HCT116 (cell line): Measurements from ENCODE around the gene CD72. TPM values are rescaled to one million over a fixed set of nuclear protein-coding genes. Genes with fewer than 3 reads are reported as not detected.

Source experiments
- ATAC-seq: fragments of 200-7000 bp; cut with Tn5 transposase; 2 replicates; pipeline ENCODE4 v1.9.1; 2020; ENCODE audit warnings: mild to moderate bottlenecking, moderate library complexity
- BruUV-seq: library from RNA; stranded (reverse); fragments of 400-500 nt; replicated peaks from 2 replicates; lab custom pipeline; 2021; lab: Mats Ljungman, UMichigan
- CTCF ChIA-PET: fragments of 300-600 bp; sonication (Branson Sonifier 250); formaldehyde crosslinking; loops from one replicate; lab custom pipeline; 2021; ENCODE audit warnings: antibody characterized with exemption; lab: Charles Lee
- POLR2A ChIA-PET: fragments of 300-600, 350-600 bp; sonication (Branson Sonifier 250); formaldehyde crosslinking; loops from one replicate; lab custom pipeline; 2021; ENCODE audit warnings: antibody characterized with exemption; lab: Charles Lee
- RAD21 ChIA-PET, 2 experiments: fragments of 300-600 bp; sonication (Branson Sonifier 250); formaldehyde crosslinking; loops; one replicate each; lab custom pipeline; 2023; ENCODE audit warnings: low total read pairs in 2 of 2; ENCODE audit not compliant: uncharacterized antibody in 2 of 2, unreplicated experiment in 2 of 2, low non-redundant PET in 1 of 2; lab: Charles Lee
- DNase-seq: peaks from one replicate; pipeline ENCODE4 v3.0.0-alpha.2; 2010; ENCODE audit warnings: low read depth, low spot score
- H2AFZ ChIP-seq: fragments of 200-600 bp; shearing (Covaris generic), sonication (generic); 2 replicates; pipeline ENCODE4 v1.6.1; 2017; ENCODE audit warnings: low read depth, mixed run types, mixed read lengths, antibody characterized with exemption, low read length; ENCODE audit not compliant: poor library complexity, severe bottlenecking
- H3K27ac ChIP-seq: 2 replicates; pipeline ENCODE4 v1.5.1; 2012; ENCODE audit warnings: low read depth, low read length
- H3K27me3 ChIP-seq: fragments of 200-600 bp; sonication (generic); 2 replicates; pipeline ENCODE4 v1.6.1; 2016; ENCODE audit warnings: mixed run types, low read length, mixed read lengths; ENCODE audit not compliant: insufficient read depth
- H3K36me3 ChIP-seq, 2 experiments: fragments of 200-500 bp in 1 of 2; fragments of 200-600 bp in 1 of 2; sonication (Bioruptor generic) in 1 of 2; sonication (generic) in 1 of 2; 2 replicates each; pipeline versions ENCODE4 v1.5.1 to v1.6.1; 2014 to 2016; ENCODE audit warnings: low read length in 2 of 2, inconsistent platforms in 1 of 2, mixed read lengths in 1 of 2, mixed run types in 1 of 2; ENCODE audit not compliant: insufficient read depth in 2 of 2, control insufficient read depth in 1 of 2
- H3K4me1 ChIP-seq, 2 experiments: fragments of 200-600 bp in 1 of 2; sonication (generic) in 1 of 2; 2 replicates each; pipeline versions ENCODE4 v1.5.1 to v1.6.1; 2012 to 2017; ENCODE audit warnings: low read length in 2 of 2, inconsistent platforms in 1 of 2, mild to moderate bottlenecking in 1 of 2, mixed read lengths in 1 of 2, mixed run types in 1 of 2, moderate library complexity in 1 of 2; ENCODE audit not compliant: insufficient read depth in 2 of 2, control insufficient read depth in 1 of 2
- H3K4me2 ChIP-seq: fragments of 200-600 bp; sonication (generic); 2 replicates; pipeline ENCODE4 v1.6.1; 2017; ENCODE audit warnings: mixed run types, low read length, mixed read lengths
- H3K4me3 ChIP-seq, 2 experiments: fragments of 200-600 bp in 1 of 2; sonication (generic) in 1 of 2; replicated peaks in 1 of 2; 2 replicates each; pipeline ENCODE4 v1.5.1; 2011 to 2016; ENCODE audit warnings: low read length in 2 of 2, control low read depth in 1 of 2, low read depth in 1 of 2, mild to moderate bottlenecking in 1 of 2, mixed read lengths in 1 of 2, mixed run types in 1 of 2
- H3K79me2 ChIP-seq: fragments of 200-600 bp; sonication (generic); 2 replicates; pipeline ENCODE4 v1.6.1; 2017; ENCODE audit warnings: mild to moderate bottlenecking, mixed run types, low read length, moderate library complexity, mixed read lengths; ENCODE audit not compliant: insufficient read depth
- H3K9ac ChIP-seq: fragments of 200-600 bp; sonication (generic); 2 replicates; pipeline ENCODE4 v1.6.1; 2016; ENCODE audit warnings: low read length, mixed read lengths
- H3K9me2 ChIP-seq: fragments of 200-600 bp; sonication (generic), shearing (Covaris generic); 2 replicates; pipeline ENCODE4 v1.6.1; 2017; ENCODE audit warnings: mixed run types, mild to moderate bottlenecking, moderate library complexity; ENCODE audit not compliant: insufficient read depth
- H3K9me3 ChIP-seq, 2 experiments: fragments of 200-500 bp in 1 of 2; fragments of 200-600 bp in 1 of 2; sonication (Bioruptor generic) in 1 of 2; sonication (generic) in 1 of 2; 2 replicates each; pipeline ENCODE4 v1.6.1; 2014 to 2017; ENCODE audit warnings: low read length in 2 of 2, mixed read lengths in 2 of 2, inconsistent platforms in 1 of 2, low read depth in 1 of 2, mild to moderate bottlenecking in 1 of 2, mixed run types in 1 of 2, moderate library complexity in 1 of 2; ENCODE audit not compliant: control insufficient read depth in 1 of 2, insufficient read depth in 1 of 2
- H4K20me1 ChIP-seq: fragments of 200-600 bp; sonication (generic), shearing (Covaris generic); 2 replicates; pipeline ENCODE4 v1.6.1; 2017; ENCODE audit warnings: mixed run types, mild to moderate bottlenecking, moderate library complexity; ENCODE audit not compliant: insufficient read depth
- ATF3 ChIP-seq: IDR thresholded peaks from 2 replicates; pipeline ENCODE4 v1.6.1; 2012
- CBX3 ChIP-seq: IDR thresholded peaks from 2 replicates; pipeline ENCODE4 v1.6.1; 2012; ENCODE audit warnings: low read depth
- CEBPB ChIP-seq: IDR thresholded peaks from 2 replicates; pipeline ENCODE4 v1.6.1; 2012; ENCODE audit warnings: low read depth
- EGR1 ChIP-seq: IDR thresholded peaks from 2 replicates; pipeline ENCODE4 v1.6.1; 2012; ENCODE audit warnings: low read depth
- ELF1 ChIP-seq: IDR thresholded peaks from 2 replicates; pipeline ENCODE4 v1.6.1; 2012; ENCODE audit warnings: low read depth, borderline replicate concordance
- FOSL1 ChIP-seq: IDR thresholded peaks from 2 replicates; pipeline ENCODE4 v1.6.1; 2012; ENCODE audit warnings: low read depth
- JUND ChIP-seq: IDR thresholded peaks from 2 replicates; pipeline ENCODE4 v1.6.1; 2012
- POLR2A ChIP-seq: IDR thresholded peaks from 2 replicates; pipeline ENCODE4 v1.7.0; 2011; ENCODE audit warnings: borderline replicate concordance; ENCODE audit not compliant: insufficient read depth, insufficient read length; ENCODE audit errors: extremely low read depth
- POLR2AphosphoS5 ChIP-seq: IDR thresholded peaks from 2 replicates; pipeline ENCODE4 v1.6.1; 2011; ENCODE audit warnings: mild to moderate bottlenecking, low read depth, low read length, moderate library complexity
- REST ChIP-seq: IDR thresholded peaks from 2 replicates; pipeline ENCODE4 v1.6.1; 2012; ENCODE audit warnings: low read depth
- SIN3A ChIP-seq: IDR thresholded peaks from 2 replicates; pipeline ENCODE4 v1.6.1; 2012; ENCODE audit warnings: low read depth
- SP1 ChIP-seq: IDR thresholded peaks from 2 replicates; pipeline ENCODE4 v1.6.1; 2012; ENCODE audit warnings: low read depth
- SRF ChIP-seq: IDR thresholded peaks from 2 replicates; pipeline ENCODE4 v1.6.1; 2012; ENCODE audit warnings: low read depth
- TCF7L2 ChIP-seq: IDR thresholded peaks from 2 replicates; pipeline ENCODE4 v1.7.0; 2011; ENCODE audit warnings: borderline replicate concordance, inconsistent platforms; ENCODE audit not compliant: insufficient read depth, insufficient read length; ENCODE audit errors: extremely low read depth
- ZFX ChIP-seq: fragments of 450-650 bp; IDR thresholded peaks from 2 replicates; pipeline ENCODE4 v1.6.1; 2017
- ZNF274 ChIP-seq: fragments of 200-500 bp; sonication (Bioruptor generic); IDR thresholded peaks from 2 replicates; pipeline ENCODE4 v1.6.1; 2014; ENCODE audit warnings: mild to moderate bottlenecking, low read depth, low read length, inconsistent platforms
- intact Hi-C: fragments of 100-400 bp; cut with micrococcal nuclease; formaldehyde crosslinking; loops from 2 replicates; pipeline ENCODE4 v1.10.0; 2022
- total RNA-seq: library from RNA; stranded (reverse); gene quantifications from one replicate; pipeline ENCODE4 v1.2.1, GENCODE V29; 2021; ENCODE audit not compliant: unreplicated experiment
- TF ChIP-seq, protein P1 (sequence below): IDR thresholded peaks from 2 replicates; pipeline ENCODE4 v1.6.1; 2012
- TF ChIP-seq, protein P2 (sequence below), 3 experiments: fragments of 200-600 bp in 1 of 3; sonication (generic) in 1 of 3; IDR thresholded peaks in 2 of 3; conservative IDR thresholded peaks in 1 of 3; 2 replicates each; pipeline ENCODE4 v1.5.1; 2012 to 2017; ENCODE audit warnings: low read depth in 2 of 3, low read length in 2 of 3, antibody characterized with exemption in 1 of 3, borderline replicate concordance in 1 of 3, control low read depth in 1 of 3, mild to moderate bottlenecking in 1 of 3, mixed read lengths in 1 of 3, mixed run types in 1 of 3, moderate library complexity in 1 of 3; ENCODE audit not compliant: insufficient read depth in 1 of 3

CD72 gene
- total RNA-seq, 1 experiment from 2014 or later: 1.6 TPM

DNA sequence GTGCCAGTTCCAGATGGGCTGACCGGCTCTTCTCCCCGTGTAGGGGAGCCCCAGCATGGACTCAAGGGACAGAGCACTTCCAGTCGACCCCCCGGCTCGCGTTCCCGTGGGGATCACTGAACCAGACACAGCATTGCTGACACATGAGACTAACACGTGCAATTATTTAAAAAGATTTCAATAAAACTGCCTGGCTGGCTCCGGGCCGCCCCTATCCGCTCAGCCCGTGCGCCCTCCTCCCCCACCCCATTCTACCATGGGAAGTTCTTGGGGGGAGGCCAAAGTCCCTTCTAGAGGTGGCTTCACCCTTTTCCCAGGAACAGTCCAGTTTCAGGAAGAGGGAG is 8.4 kb downstream of the CD72 start:
- no peaks in the 10 kb centered on the region for H3K9me2 ChIP-seq
- TF ChIP-seq ATF3 (no peak), TCF7L2 (no peak), ELF1 (no peak), POLR2A (no peak), REST (no peak), FOSL1 (no peak), EGR1 (no peak), ZNF274 (no peak), SIN3A (no peak), POLR2AphosphoS5 (no peak), SRF (no peak), CEBPB (no peak), SP1 (no peak), JUND (no peak), ZFX (no peak), CBX3 (no peak)
- TF ChIP-seq, protein P1, sequence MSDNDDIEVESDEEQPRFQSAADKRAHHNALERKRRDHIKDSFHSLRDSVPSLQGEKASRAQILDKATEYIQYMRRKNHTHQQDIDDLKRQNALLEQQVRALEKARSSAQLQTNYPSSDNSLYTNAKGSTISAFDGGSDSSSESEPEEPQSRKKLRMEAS: no peak
- TF ChIP-seq, protein P2, sequence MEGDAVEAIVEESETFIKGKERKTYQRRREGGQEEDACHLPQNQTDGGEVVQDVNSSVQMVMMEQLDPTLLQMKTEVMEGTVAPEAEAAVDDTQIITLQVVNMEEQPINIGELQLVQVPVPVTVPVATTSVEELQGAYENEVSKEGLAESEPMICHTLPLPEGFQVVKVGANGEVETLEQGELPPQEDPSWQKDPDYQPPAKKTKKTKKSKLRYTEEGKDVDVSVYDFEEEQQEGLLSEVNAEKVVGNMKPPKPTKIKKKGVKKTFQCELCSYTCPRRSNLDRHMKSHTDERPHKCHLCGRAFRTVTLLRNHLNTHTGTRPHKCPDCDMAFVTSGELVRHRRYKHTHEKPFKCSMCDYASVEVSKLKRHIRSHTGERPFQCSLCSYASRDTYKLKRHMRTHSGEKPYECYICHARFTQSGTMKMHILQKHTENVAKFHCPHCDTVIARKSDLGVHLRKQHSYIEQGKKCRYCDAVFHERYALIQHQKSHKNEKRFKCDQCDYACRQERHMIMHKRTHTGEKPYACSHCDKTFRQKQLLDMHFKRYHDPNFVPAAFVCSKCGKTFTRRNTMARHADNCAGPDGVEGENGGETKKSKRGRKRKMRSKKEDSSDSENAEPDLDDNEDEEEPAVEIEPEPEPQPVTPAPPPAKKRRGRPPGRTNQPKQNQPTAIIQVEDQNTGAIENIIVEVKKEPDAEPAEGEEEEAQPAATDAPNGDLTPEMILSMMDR (IDR thresholded peaks at IDR 0.05 in 2 of 3, conservative IDR thresholded peaks at IDR 0.05 in 1 of 3; ENCODE audit: borderline replicate concordance in 1 of 3, insufficient read depth in 1 of 3, low read depth in 2 of 3, low read length in 2 of 3): no peak
- TF ChIP-seq, all 23 proteins: peak for 0
- peaks cover 16% of the 10 kb centered on the region; the same call in 1 of the 2 replicates for H3K79me2 ChIP-seq
- ChIA-PET RAD21 (no interaction called here), POLR2A (no interaction called here), CTCF (no interaction called here)
- H3K9ac ChIP-seq: no peak overlapping the region
- H3K27me3 ChIP-seq: no peaks in the 10 kb centered on the region
- intact Hi-C loops: no loop called here
- H3K4me3 ChIP-seq: no peak overlapping the region
- H4K20me1 ChIP-seq: no peaks in the 10 kb centered on the region
- H3K4me2 ChIP-seq: no peak overlapping the region
- no peak overlapping the region for H2AFZ ChIP-seq
- H3K4me1 ChIP-seq: peaks cover 6 to 13% of the 10 kb centered on the region in 2 experiments; a peak in 3 of 4 replicates
- ATAC-seq (no peak), DNase-seq (no peak)
- H3K9me3 ChIP-seq: no peaks in the 10 kb centered on the region
- peaks cover 3 to 12% of the 10 kb centered on the region in 2 experiments; a peak in 3 of 4 replicates for H3K36me3 ChIP-seq
- no peak overlapping the region for H3K27ac ChIP-seq
- BruUV-seq: no TSS peak
